Activated CD4-positive, CD25-positive, alpha-beta regulatory T cell treated with anti-CD3 and anti-CD28 coated beads, Interleukin-2, amount 50 U/mL, for 72 hours (primary cell): ENCODE measurements around the gene FUOM.

Experiments
- DNase-seq: peaks from one replicate; pipeline ENCODE4 v3.0.0; 2021

Gene FUOM

GRCh38 chr10:133357285-133358161 lies at the start of gene FUOM:
Gene FUOM, minus strand, starts transcription at chr10:133358019. Its CDS starts 12 bp downstream, at chr10:133358007.
- DNase-seq: peak; percentile 76

GRCh38 chr10:133405844-133406527 lies 48.2 kb upstream of the FUOM start:
- DNase-seq: no peak

GRCh38 chr10:133405272-133405671 lies 47.5 kb upstream of the FUOM start:
- DNase-seq: no peak

- DNase-seq: no peak
Observed at GRCh38 chr10:133403784-133404183, 46.0 kb upstream of the FUOM start.

- DNase-seq: no peak
Observed at GRCh38 chr10:133403359-133403758, 45.5 kb upstream of the FUOM start.

GRCh38 chr10:133401981-133402725 lies 44.3 kb upstream of the FUOM start:
- no peak for DNase-seq

- DNase-seq: no peak
Observed at GRCh38 chr10:133401500-133401899, 43.7 kb upstream of the FUOM start.

- no peak for DNase-seq
Observed at GRCh38 chr10:133400624-133401424, 43.0 kb upstream of the FUOM start.

- DNase-seq: no peak
Observed at GRCh38 chr10:133399123-133399601, 41.3 kb upstream of the FUOM start.

GRCh38 chr10:133397938-133398337 lies 40.1 kb upstream of the FUOM start:
- DNase-seq: no peak

GRCh38 chr10:133396035-133396624 lies 38.3 kb upstream of the FUOM start:
- DNase-seq: no peak

- no peak for DNase-seq
Observed at GRCh38 chr10:133394801-133395221, 37.0 kb upstream of the FUOM start.

GRCh38 chr10:133394064-133394663 lies 36.3 kb upstream of the FUOM start, which contains the start of gene MTG1:
Gene MTG1, plus strand, starts transcription at chr10:133394157. Its CDS starts 64 bp downstream, at chr10:133394221.
- peak; percentile 98 for DNase-seq

GRCh38 chr10:133393401-133394063 lies 35.7 kb upstream of the FUOM start:
- DNase-seq: no peak

GRCh38 chr10:133391761-133392518 lies 34.1 kb upstream of the FUOM start:
- no peak for DNase-seq

- DNase-seq: no peak
Observed at GRCh38 chr10:133391249-133391635, 33.4 kb upstream of the FUOM start.

- DNase-seq: no peak
Observed at GRCh38 chr10:133390597-133391248, 32.9 kb upstream of the FUOM start.

- DNase-seq: peak; percentile 36
Observed at GRCh38 chr10:133388973-133389818, 31.4 kb upstream of the FUOM start.
